ENCODE data around the gene MKRN1. TPM values are rescaled to one million over a fixed set of nuclear protein-coding genes. Genes with fewer than 3 reads are reported as not detected.

Gene MKRN1
- total RNA-seq, 2 donors from 2014 or later = 63.6 to 87.7 TPM

GRCh38 chr7:140497241-140497769, 18.0 kb upstream of the MKRN1 start:
- Mint-ChIP-seq H3K27ac (no peak overlapping the region), H3K36me3 (no peaks in the 10 kb centered on the region), H3K9me3 (no peaks in the 10 kb centered on the region)
- DNase-seq (ENCODE audit: low spot score in 2 of 2) (no peak), ATAC-seq (no peak)

GRCh38 chr7:140495514-140496097, 16.3 kb upstream of the MKRN1 start:
- no peak overlapping the region for H3K27ac Mint-ChIP-seq
- no peaks in the 10 kb centered on the region for H3K9me3 Mint-ChIP-seq

GRCh38 chr7:140494867-140495266, 15.6 kb upstream of the MKRN1 start:
- DNase-seq (ENCODE audit: low spot score in 2 of 2) (no peak), ATAC-seq (no peak)
- no peaks in the 10 kb centered on the region for H3K36me3 Mint-ChIP-seq
- no peaks in the 10 kb centered on the region for H3K9me3 Mint-ChIP-seq
- no peak overlapping the region for H3K27ac Mint-ChIP-seq

More at GRCh38 chr7:140495514-140496097, 16.3 kb upstream of the MKRN1 start:
- H3K36me3 Mint-ChIP-seq = no peaks in the 10 kb centered on the region
- ATAC-seq = no peak
- DNase-seq (ENCODE audit: low spot score in 2 of 2) = no peak

GRCh38 chr7:140489026-140489359, 9.7 kb upstream of the MKRN1 start:
- Mint-ChIP-seq H3K27ac (no peak overlapping the region), H3K36me3 (no peaks in the 10 kb centered on the region), H3K9me3 (no peaks in the 10 kb centered on the region)
- ATAC-seq (no peak), DNase-seq (ENCODE audit: low spot score in 2 of 2) (no peak)

GRCh38 chr7:140485500-140486265, 6.4 kb upstream of the MKRN1 start:
- DNase-seq (ENCODE audit: low spot score in 2 of 2) (no peak), ATAC-seq (no peak)
- Mint-ChIP-seq H3K9me3 (no peaks in the 10 kb centered on the region), H3K36me3 (no peaks in the 10 kb centered on the region), H3K27ac (no peak overlapping the region)

GRCh38 chr7:140484951-140485499, 5.7 kb upstream of the MKRN1 start:
- no peak overlapping the region for H3K27ac Mint-ChIP-seq
- DNase-seq (ENCODE audit: low spot score in 2 of 2) = no peak
- H3K9me3 Mint-ChIP-seq = no peaks in the 10 kb centered on the region
- ATAC-seq = no peak
- no peaks in the 10 kb centered on the region for H3K36me3 Mint-ChIP-seq

- H3K36me3 Mint-ChIP-seq = no peaks in the 10 kb centered on the region
- H3K9me3 Mint-ChIP-seq = no peaks in the 10 kb centered on the region
- ATAC-seq (no peak), DNase-seq (ENCODE audit: low spot score in 2 of 2) (no peak)
- no peak overlapping the region for H3K27ac Mint-ChIP-seq
Observed at GRCh38 chr7:140484479-140484878, 5.2 kb upstream of the MKRN1 start.

- Mint-ChIP-seq H3K36me3 (peaks cover 5 to 6% of the 10 kb centered on the region in 2 donors), H3K9me3 (no peaks in the 10 kb centered on the region), H3K27ac (peak overlapping the region in 1 of 2 donors; percentile 82)
- DNase-seq (ENCODE audit: low spot score in 2 of 2) (no peak), ATAC-seq (no peak)
Observed at GRCh38 chr7:140479739-140480084, 407 bp upstream of the MKRN1 start.

- no peaks in the 10 kb centered on the region for H3K9me3 Mint-ChIP-seq
- peak overlapping the region; percentile 51 to 82 for H3K27ac Mint-ChIP-seq
- ATAC-seq = peak; percentile 38 to 42
- H3K36me3 Mint-ChIP-seq = peaks cover 5 to 6% of the 10 kb centered on the region in 2 donors
- peak; percentile 33 to 57 for DNase-seq (ENCODE audit: low spot score in 2 of 2)
Observed at GRCh38 chr7:140478246-140479061, 851 bp downstream of the MKRN1 start.

GRCh38 chr7:140476698-140477261, 2.5 kb downstream of the MKRN1 start:
- ATAC-seq (no peak), DNase-seq (ENCODE audit: low spot score in 2 of 2) (no peak)
- peaks cover 5 to 6% of the 10 kb centered on the region in 2 donors for H3K36me3 Mint-ChIP-seq
- no peaks in the 10 kb centered on the region for H3K9me3 Mint-ChIP-seq
- peak overlapping the region in 1 of 2 donors; percentile 82 for H3K27ac Mint-ChIP-seq

- H3K9me3 Mint-ChIP-seq = no peaks in the 10 kb centered on the region
Observed at GRCh38 chr7:140475747-140476333, 3.5 kb downstream of the MKRN1 start.

GRCh38 chr7:140463111-140463510, 16.2 kb downstream of the MKRN1 start:
- peaks cover 0 to 6% of the 10 kb centered on the region in 2 donors for H3K36me3 Mint-ChIP-seq
- no peaks in the 10 kb centered on the region for H3K9me3 Mint-ChIP-seq
- peak in 1 of 2 donors; percentile 59 for ATAC-seq
- DNase-seq (ENCODE audit: low spot score in 2 of 2) = no peak
- H3K27ac Mint-ChIP-seq = no peak overlapping the region

More at GRCh38 chr7:140475747-140476333, 3.5 kb downstream of the MKRN1 start:
- DNase-seq (ENCODE audit: low spot score in 2 of 2) (peak in 1 of 2 donors; percentile 43), ATAC-seq (no peak)
- no peak overlapping the region for H3K27ac Mint-ChIP-seq
- peaks cover 5 to 6% of the 10 kb centered on the region in 2 donors for H3K36me3 Mint-ChIP-seq

GRCh38 chr7:140458916-140459315, 20.4 kb downstream of the MKRN1 start:
- DNase-seq (ENCODE audit: low spot score in 2 of 2) (no peak), ATAC-seq (no peak)
- no peak overlapping the region for H3K27ac Mint-ChIP-seq
- H3K9me3 Mint-ChIP-seq = no peaks in the 10 kb centered on the region
- H3K36me3 Mint-ChIP-seq = peaks cover 5 to 23% of the 10 kb centered on the region in 2 donors

- H3K9me3 Mint-ChIP-seq = no peaks in the 10 kb centered on the region
- ATAC-seq (peak in 1 of 2 donors; percentile 36), DNase-seq (ENCODE audit: low spot score in 2 of 2) (no peak)
- no peak overlapping the region for H3K27ac Mint-ChIP-seq
- H3K36me3 Mint-ChIP-seq = peaks cover 5 to 23% of the 10 kb centered on the region in 2 donors
Observed at GRCh38 chr7:140458201-140458600, 21.1 kb downstream of the MKRN1 start.

- Mint-ChIP-seq H3K27ac (no peak overlapping the region), H3K9me3 (no peaks in the 10 kb centered on the region), H3K36me3 (peaks cover 5 to 28% of the 10 kb centered on the region in 2 donors)
- DNase-seq (ENCODE audit: low spot score in 2 of 2) = no peak
- ATAC-seq = no peak
Observed at GRCh38 chr7:140456551-140457051, 22.7 kb downstream of the MKRN1 start.

GRCh38 chr7:140455743-140456142, 23.6 kb downstream of the MKRN1 start:
- no peak overlapping the region for H3K27ac Mint-ChIP-seq
- H3K36me3 Mint-ChIP-seq = peaks cover 5 to 28% of the 10 kb centered on the region in 2 donors
- DNase-seq (ENCODE audit: low spot score in 2 of 2) = no peak
- no peak for ATAC-seq
- H3K9me3 Mint-ChIP-seq = no peaks in the 10 kb centered on the region

Data from activated naive CD4-positive, alpha-beta T cell treated with anti-CD3 and anti-CD28 coated beads, Interleukin-2, amount 50 U/mL, for 72 hours (primary cell).